SK-N-MC (cell line): ENCODE measurements around the gene PTPRN2.

Source experiments
- DNase-seq: peaks from one replicate; pipeline ENCODE4 v3.0.0-alpha.2; 2011; ENCODE audit warnings: low read depth, low spot score
- H3K27ac ChIP-seq: fragments of 200-600 bp; sonication (generic); 2 replicates; pipeline ENCODE4 v1.5.1; 2016; ENCODE audit warnings: mixed run types
- H3K36me3 ChIP-seq: fragments of 200-600 bp; sonication (generic); 2 replicates; pipeline ENCODE4 v1.6.1; 2017; ENCODE audit warnings: antibody characterized with exemption, low read length, mixed read lengths; ENCODE audit not compliant: insufficient read depth
- H3K4me3 ChIP-seq: fragments of 200-600 bp; sonication (generic); 2 replicates; pipeline ENCODE4 v1.5.1; 2016
- H3K9ac ChIP-seq: fragments of 200-600 bp; sonication (generic); 2 replicates; pipeline ENCODE4 v1.8.0; 2017; ENCODE audit warnings: mixed run types, mixed read lengths; ENCODE audit not compliant: insufficient read length
- H3K9me3 ChIP-seq: fragments of 200-600 bp; sonication (generic); 2 replicates; pipeline ENCODE4 v1.6.1; 2017; ENCODE audit warnings: low read depth, mild to moderate bottlenecking, antibody characterized with exemption, low read length, moderate library complexity, mixed read lengths
- EZH2 ChIP-seq: fragments of 200-600 bp; sonication (generic); IDR thresholded peaks from one replicate; pipeline ENCODE4 v1.6.1; 2017; ENCODE audit warnings: antibody characterized with exemption
- FOXP2 ChIP-seq: optimal IDR thresholded peaks from 2 replicates; pipeline ENCODE3; 2011; ENCODE audit warnings: mild to moderate bottlenecking, moderate library complexity; ENCODE audit not compliant: insufficient read depth; ENCODE audit errors: extremely low read length, control extremely low read depth
- POLR2AphosphoS5 ChIP-seq: IDR thresholded peaks from 2 replicates; pipeline ENCODE4 v1.6.1; 2012; ENCODE audit warnings: mild to moderate bottlenecking, low read depth, low read length, borderline replicate concordance

Gene PTPRN2

GRCh38 chr7:158083526-158084310 is 503.9 kb downstream of the PTPRN2 start:
- H3K36me3 ChIP-seq: no peaks in the 10 kb centered on the region
- no peak overlapping the region for H3K27ac ChIP-seq
- TF ChIP-seq POLR2AphosphoS5: no peak
- TF ChIP-seq FOXP2: no peak
- no peak for TF ChIP-seq EZH2
- H3K9me3 ChIP-seq: no peaks in the 10 kb centered on the region
- H3K4me3 ChIP-seq: no peak overlapping the region
- H3K9ac ChIP-seq: no peak overlapping the region
- DNase-seq: no peak

- no peak for DNase-seq
- Histone ChIP-seq H3K27ac (no peak overlapping the region), H3K36me3 (no peaks in the 10 kb centered on the region), H3K4me3 (no peak overlapping the region), H3K9ac (no peak overlapping the region), H3K9me3 (no peaks in the 10 kb centered on the region)
- TF ChIP-seq EZH2: no peak
- TF ChIP-seq FOXP2: no peak
- TF ChIP-seq POLR2AphosphoS5: no peak
Observed at GRCh38 chr7:158082761-158083160, 504.9 kb downstream of the PTPRN2 start.

GRCh38 chr7:158080899-158081445 is 506.7 kb downstream of the PTPRN2 start:
- Histone ChIP-seq H3K4me3 (no peak overlapping the region), H3K9me3 (no peaks in the 10 kb centered on the region), H3K27ac (no peak overlapping the region), H3K9ac (no peak overlapping the region), H3K36me3 (no peaks in the 10 kb centered on the region)
- TF ChIP-seq FOXP2 (no peak), EZH2 (no peak), POLR2AphosphoS5 (no peak)
- no peak for DNase-seq

- Histone ChIP-seq H3K4me3 (no peak overlapping the region), H3K9ac (no peak overlapping the region), H3K9me3 (no peaks in the 10 kb centered on the region), H3K27ac (no peak overlapping the region), H3K36me3 (no peaks in the 10 kb centered on the region)
- no peak for DNase-seq
- TF ChIP-seq FOXP2 (no peak), POLR2AphosphoS5 (no peak), EZH2 (no peak)
Observed at GRCh38 chr7:158077934-158078910, 509.4 kb downstream of the PTPRN2 start.

GRCh38 chr7:158077151-158077840 is 510.3 kb downstream of the PTPRN2 start:
- no peak for DNase-seq
- H3K36me3 ChIP-seq: no peaks in the 10 kb centered on the region
- H3K4me3 ChIP-seq: no peak overlapping the region
- TF ChIP-seq EZH2 (no peak), POLR2AphosphoS5 (no peak), FOXP2 (no peak)
- H3K27ac ChIP-seq: no peak overlapping the region
- no peak overlapping the region for H3K9ac ChIP-seq
- no peaks in the 10 kb centered on the region for H3K9me3 ChIP-seq

DNA sequence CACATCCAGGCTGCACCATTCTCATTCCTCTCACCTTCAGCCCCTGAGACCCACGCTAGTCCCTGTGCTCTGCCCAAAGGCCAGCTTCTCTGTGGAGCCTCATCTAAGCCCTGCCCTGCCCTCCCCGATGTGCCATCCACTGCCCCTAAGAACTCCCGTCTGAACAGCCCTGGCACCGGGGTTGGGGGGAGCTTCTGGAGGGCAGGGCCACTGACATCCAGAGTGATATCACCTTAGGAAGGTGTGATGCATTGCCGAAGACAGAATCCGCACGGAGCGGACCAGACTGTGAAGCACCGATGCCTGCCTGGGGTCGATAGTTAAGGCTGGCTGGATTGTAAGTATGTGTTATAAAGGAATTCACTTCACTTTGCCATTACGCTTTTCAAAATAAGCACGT is 511.0 kb downstream of the PTPRN2 start:
- Histone ChIP-seq H3K27ac (no peak overlapping the region), H3K9ac (no peak overlapping the region), H3K36me3 (no peaks in the 10 kb centered on the region), H3K9me3 (no peaks in the 10 kb centered on the region), H3K4me3 (no peak overlapping the region)
- no peak for TF ChIP-seq POLR2AphosphoS5
- DNase-seq: no peak

DNA sequence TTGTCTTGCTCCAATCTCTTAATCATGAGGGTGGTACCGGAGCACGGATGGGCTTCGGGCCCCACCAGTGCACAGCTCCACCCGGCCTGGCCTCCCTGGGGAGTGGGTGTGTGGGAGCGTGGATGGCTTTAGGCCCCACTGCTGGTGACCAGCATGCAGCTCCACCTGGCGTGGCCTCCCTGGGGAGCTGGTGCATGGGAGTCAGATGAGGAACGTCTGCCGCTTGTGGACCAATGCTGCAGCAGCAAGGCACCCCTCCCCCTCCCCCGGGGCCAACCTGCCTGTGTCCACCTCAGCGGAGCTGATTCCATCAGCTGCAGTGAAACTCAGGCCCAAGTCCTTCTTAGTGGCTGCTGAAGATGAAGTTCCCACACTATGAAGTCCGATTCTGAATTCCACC is 511.4 kb downstream of the PTPRN2 start:
- no peak for TF ChIP-seq POLR2AphosphoS5
- TF ChIP-seq FOXP2: no peak
- TF ChIP-seq EZH2: no peak
- DNase-seq: no peak
- no peaks in the 10 kb centered on the region for H3K36me3 ChIP-seq
- H3K4me3 ChIP-seq: no peak overlapping the region
- no peak overlapping the region for H3K9ac ChIP-seq
- no peak overlapping the region for H3K27ac ChIP-seq
- no peaks in the 10 kb centered on the region for H3K9me3 ChIP-seq

DNA sequence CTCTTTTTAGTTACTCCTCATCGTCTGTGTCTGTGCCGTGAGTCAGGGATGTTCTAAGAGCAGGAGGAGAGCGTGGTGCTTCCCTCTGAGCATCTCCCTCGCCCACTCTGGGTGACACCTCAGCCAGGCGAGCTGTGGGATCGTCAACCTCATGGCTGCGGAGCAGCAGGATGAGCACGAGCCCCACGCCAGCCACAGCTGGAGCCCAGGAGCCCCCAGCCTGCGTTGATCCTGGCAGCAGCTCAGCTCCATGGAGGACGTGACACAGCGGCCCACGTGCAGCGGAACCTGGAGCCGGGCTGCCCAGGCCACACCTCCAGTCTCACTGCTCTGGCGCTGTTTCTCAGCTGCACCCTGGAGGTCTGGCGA is 512.0 kb downstream of the PTPRN2 start:
- TF ChIP-seq EZH2 (no peak), FOXP2 (no peak), POLR2AphosphoS5 (no peak)
- Histone ChIP-seq H3K9me3 (no peaks in the 10 kb centered on the region), H3K36me3 (no peaks in the 10 kb centered on the region), H3K4me3 (no peak overlapping the region), H3K27ac (no peak overlapping the region), H3K9ac (no peak overlapping the region)
- DNase-seq: no peak
